Upper lobe of left lung (tissue), 4 donors: ENCODE results near the gene STYXL2.

Source experiments
- CTCF ChIP-seq, 6 experiments: fragments of 450-650 bp in 4 of 6; fragments of 200-600 bp in 2 of 6; sonication (generic) in 2 of 6; IDR thresholded peaks; one replicate each; pipeline ENCODE4 v1.5.1; 2016 to 2019; ENCODE audit warnings: antibody characterized with exemption in 6 of 6
- POLR2AphosphoS5 ChIP-seq, 2 donors: sonication (generic); formaldehyde crosslinking; IDR thresholded peaks; one replicate each; pipeline ENCODE4 v1.5.1; 2017; ENCODE audit warnings: antibody characterized with exemption in 2 of 2

GRCh38 chr1:167111868-167112709, 18.2 kb downstream of the STYXL2 start:
- no peak for TF ChIP-seq CTCF (IDR thresholded peaks at IDR 0.05)
- TF ChIP-seq POLR2AphosphoS5 (IDR thresholded peaks at IDR 0.05) = no peak
